ENCODE results near the gene GIT2.
A peak's percentile ranks its signal among the peaks of the same experiment; 100 is the strongest.
"Not testable (repeated sequence)": the region's sequence is repeated elsewhere in the genome, so short reads cannot be mapped to it uniquely, and the experiment has no call there.

GIT2 gene

GRCh38 chr12:110002676-110003515 lies 6.7 kb upstream of the GIT2 start:
- no peak for DNase-seq

GRCh38 chr12:110001596-110001995 lies 5.4 kb upstream of the GIT2 start:
- DNase-seq, result no peak

DNA sequence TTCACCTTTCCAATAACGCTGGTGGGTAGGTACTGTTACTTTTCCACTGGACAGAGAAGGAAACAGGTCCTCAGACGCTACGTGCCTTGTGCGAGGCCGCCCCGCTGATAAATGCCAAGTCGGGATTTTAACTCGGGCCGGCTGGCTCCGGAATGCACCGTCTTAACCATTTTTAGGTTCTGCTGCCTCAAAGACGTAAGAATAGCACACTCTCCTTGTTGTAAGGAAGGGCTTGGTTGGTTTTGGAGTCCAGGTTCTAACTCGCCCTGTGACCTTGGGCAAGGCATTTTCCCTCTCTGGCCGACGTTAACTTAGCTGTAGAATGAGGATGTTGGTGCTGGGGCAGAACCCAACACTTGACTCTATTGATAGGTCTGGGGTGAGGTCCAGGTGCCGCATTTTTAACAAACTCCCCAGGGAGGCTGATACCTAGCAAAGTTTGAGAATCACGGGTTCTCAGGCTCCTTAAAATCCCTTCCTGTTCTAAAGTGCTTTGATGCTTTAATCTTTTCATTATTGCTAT lies 3.9 kb upstream of the GIT2 start:
- DNase-seq, result no peak

DNA sequence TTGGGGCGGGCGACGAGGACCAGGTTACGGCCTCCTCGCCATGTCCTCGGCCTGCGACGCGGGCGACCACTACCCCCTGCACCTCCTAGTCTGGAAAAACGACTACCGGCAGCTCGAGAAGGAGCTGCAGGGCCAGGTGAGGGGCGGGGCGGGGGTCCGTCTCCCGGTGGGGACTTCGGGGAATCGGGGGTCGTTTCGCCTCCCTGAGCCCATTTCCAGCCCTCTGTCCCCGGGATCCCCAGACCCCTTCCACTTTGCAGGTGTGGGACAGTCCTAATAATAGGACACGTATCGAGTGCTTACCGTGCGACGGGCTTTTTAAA lies 3.4 kb upstream of the GIT2 start:
- DNase-seq, result no peak

GRCh38 chr12:109998904-109999648 lies 2.9 kb upstream of the GIT2 start, which contains the start of gene ANKRD13A:
Gene ANKRD13A (plus strand): TSS chr12:109999430. CDS start chr12:109999689, 259 bp downstream.
- peak; percentile 80 for DNase-seq

DNA sequence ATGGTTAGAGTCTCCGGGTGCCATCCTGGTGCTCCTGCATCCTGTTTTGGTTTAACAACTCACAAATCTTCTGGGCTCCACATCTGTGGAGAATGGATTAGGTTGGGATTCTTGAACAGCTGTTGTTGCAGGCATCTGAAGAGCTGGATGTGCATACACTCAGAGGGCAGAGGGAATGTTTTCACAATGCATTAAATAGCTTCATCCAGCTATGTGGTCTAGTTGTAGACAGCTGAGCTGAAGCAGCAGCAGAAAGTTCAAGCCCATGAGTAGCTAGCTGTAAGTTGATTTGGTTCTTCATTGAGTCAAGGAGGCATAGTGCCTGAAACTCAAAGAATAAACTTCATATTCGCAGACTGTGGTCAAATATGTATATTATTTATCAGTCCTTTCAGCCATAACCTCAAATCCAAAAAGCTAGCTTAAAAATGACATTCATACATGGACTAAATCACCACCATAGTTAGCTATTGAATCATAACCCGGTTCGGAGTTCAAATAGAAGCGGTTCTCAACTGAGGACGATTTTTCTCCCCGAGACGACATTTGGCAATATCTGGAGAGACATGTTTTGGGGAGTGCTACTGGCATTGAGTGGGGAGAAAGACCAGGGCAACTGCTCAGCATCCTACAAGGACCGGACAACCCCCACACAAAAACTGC lies 2.2 kb upstream of the GIT2 start:
- no peak for DNase-seq

- no peak for DNase-seq
Measured at GRCh38 chr12:109997393-109997792, 1.2 kb upstream of the GIT2 start.

GRCh38 chr12:109996483-109996853 lies 300 bp upstream of the GIT2 start:
- no peak for DNase-seq

DNA sequence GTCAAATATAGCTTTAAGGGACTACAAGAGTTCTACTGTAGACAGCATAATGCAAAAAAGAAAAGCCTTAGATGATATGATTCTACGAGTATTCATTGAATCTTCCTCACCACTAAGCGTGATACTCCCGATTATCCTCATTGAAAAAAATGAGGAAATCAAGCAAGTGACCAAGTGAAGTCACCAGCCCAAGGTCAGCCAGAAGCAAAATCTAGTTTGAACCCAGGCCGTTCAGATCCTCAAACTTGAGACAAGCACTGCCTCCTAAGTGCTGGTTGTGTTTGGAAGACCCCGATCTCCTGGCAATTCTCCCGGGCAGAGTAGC lies 845 bp downstream of the GIT2 start:
- no peak for DNase-seq

DNA sequence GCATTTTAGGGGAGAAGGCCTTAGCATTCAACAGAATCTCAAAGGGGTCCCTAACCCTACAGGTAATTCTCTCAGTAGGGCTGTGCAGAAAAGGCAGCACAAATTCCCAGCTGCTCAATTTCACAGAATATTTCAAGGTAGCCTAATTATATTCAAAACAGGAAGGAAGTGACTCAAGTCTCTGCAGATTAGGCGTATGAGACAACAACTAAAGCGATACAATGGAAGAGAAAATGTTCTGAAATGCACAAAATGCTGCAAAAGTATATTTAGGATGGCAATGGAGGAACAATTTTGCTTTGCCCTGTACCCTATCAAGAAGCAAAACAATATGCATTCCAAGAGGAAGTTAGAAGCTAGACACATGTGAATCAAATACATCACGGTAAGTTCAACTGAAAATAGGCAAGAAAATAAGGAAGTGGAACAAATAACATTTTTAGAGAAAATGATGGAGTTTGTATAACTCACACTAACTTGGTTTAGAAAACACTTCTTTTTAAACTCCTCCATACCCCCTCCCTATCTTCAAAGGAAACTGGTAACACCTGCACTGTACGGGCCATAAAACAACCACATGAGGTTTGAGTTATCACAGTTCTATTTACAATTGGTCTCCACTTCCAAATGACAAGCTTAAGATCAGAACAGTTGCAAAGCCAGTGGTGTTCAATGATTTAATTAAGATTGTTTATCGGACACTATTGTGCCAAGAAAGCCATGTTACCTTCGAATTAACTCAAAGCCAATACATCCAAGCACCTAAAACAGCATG lies 1.6 kb downstream of the GIT2 start:
- DNase-seq, result no peak

DNA sequence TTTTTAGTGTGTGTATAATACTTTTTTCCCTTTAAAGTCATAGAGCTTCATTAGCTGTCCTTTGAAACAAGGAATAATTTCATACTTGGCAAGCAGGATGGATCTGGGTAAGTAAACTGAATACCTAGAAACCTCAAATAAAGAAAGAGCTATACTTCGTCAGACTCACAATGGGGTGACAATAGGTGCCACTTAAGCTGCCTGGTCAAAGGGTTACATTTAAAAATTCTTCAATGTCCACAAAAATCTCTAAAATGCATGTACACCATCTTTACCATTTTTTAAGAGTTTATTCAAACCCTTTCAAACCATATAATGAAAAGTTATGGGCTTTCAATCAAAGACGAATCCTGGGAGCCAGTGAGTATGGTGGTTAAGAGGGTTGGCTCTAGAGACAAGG lies 3.1 kb downstream of the GIT2 start:
- no peak for DNase-seq

GRCh38 chr12:109991586-109991985 lies 4.6 kb downstream of the GIT2 start:
- DNase-seq, result no peak

DNA sequence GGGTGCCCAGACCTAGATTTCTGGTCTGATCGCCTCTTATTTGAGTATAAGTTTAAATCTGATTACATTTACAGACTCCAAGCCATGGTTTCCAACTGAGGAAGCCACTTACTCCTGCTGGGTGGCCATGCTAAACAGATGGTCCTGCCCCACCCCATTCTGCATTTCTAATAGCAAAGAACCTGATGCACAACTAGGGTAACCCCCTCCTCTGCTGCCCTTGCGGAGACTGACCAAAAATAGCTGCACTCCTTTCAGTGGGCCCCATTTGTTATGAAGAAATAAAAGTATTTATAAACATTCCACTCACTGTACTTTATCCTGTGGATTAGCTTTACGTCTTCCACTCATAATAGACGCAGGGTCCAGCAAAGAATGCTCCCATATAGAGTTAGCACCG lies 6.8 kb downstream of the GIT2 start:
- no peak for DNase-seq

GRCh38 chr12:109988903-109989302 lies 7.3 kb downstream of the GIT2 start:
- DNase-seq, result no peak

GRCh38 chr12:109988274-109988673 lies 7.9 kb downstream of the GIT2 start:
- no peak for DNase-seq

DNA sequence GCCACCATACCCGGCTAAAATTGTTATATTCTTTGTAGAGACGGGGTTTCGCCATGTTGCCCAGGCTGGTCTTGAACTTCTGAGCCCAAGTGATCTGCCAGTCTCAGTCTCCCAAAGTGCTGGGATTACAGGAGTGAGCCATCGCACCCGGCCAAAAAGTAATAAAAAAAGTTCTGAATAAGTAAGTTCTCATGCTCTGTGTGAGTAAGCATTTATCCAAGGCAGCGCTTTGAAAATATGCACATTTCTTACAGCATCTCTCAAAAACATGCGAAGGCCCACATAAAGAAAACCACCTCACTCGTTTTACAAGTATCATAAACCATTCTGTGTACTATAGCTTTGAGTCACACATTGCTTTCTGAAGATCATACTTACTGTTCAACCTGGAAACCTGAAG lies 8.6 kb downstream of the GIT2 start:
- no peak for DNase-seq

GRCh38 chr12:109986236-109986635 lies 9.9 kb downstream of the GIT2 start:
- not testable (repeated sequence) for DNase-seq

DNA sequence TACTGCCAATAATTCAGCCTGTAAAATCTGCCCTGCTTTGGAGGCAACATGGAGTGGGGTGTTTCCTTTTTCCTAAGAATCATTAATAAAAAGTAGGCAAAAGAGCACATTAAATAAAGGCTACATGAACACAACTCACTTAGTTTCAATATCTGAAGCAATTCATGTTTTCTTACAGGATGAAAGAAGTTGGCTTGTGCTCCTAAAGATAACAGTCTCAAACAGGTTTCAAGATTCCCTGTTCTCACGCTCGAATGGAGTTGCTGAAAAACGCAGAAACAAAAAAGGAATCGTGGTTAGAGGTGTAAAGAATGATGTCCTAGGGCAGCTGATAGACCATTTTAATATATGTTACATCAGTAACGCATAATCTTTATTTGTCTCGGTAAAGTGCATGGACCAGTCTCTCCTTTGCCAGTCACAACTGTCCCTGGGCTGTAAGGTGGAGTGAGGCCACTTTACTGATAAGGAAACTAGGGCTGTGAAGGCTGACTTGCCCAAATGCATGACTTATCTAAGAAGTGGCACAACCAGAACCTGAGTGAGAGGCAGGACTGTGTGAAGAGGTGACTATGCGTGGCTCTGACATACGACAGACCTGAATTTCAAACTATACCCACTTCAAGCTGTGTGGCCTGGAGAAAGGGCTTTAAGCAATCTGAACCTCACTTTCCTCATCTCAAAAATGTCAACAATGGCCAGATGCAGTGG lies 12.6 kb downstream of the GIT2 start:
- DNase-seq, result no peak

DNA sequence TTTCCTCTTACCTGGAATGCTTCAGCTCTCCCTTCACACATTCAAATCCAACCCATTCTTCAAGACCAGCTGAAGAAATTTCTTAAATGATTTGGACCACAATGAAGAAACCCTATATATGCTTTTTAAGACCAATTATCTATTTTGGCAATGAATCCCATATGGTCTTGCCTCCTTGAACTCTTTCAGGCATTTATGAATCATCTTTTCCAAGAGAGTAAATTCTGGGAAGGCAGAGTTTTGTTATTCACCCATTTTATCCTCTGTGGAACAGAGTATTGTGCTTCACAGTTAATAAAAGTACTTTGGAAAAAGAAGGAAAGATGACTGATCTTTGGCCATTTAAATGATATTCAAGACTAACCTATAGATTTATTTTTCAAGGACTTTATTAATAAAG lies 14.0 kb downstream of the GIT2 start:
- no peak for DNase-seq

DNA sequence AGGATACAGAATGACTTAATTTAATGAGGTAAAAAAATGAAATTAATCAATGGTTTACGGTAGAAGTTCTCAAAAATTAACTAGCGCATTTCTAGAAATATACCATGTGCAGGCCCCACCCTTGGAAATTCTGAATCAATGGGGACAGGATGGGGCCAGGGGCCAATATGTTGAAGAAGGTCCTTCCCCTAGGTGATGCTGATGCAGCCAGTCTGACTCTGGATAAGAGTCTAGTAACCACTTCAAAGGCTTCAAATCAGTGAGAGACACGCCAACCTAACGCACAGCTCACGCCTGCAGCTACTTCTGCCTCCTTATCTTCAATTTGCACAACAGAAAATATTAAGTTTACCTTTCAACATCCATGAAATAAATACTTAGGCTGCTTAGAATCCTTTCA lies 14.9 kb downstream of the GIT2 start:
- DNase-seq, result no peak

DNA sequence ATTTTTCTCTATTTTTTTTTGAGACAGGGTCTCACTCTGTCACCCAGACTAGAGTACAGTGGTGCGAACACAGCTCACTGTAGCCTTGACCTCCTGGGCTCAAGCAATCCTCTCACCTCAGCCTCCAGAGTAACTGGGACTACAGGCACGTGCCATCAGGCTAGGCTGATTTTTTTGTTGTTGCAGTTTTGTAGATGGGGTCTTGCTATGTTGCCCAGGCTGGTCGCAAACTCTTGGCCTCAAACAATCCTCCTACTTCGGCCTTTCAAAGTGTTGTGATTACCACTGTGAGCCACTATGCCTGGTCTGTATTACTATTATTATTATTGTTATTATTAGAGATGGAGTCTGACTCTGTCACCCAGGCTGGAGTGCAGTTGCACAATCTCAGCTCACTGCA lies 23.3 kb downstream of the GIT2 start:
- DNase-seq, result no peak

- no peak for DNase-seq
Measured at GRCh38 chr12:109968801-109969200, 27.4 kb downstream of the GIT2 start.

Data from NCI-H187 treated with DMSO at 0.1 percent for 48 hours (cell line).